HUES48 (cell line): ENCODE data around the gene HEATR5B.
"Not testable (repeated sequence)": the region's sequence is repeated elsewhere in the genome, so short reads cannot be mapped to it uniquely, and the experiment has no call there.

Experiments
- H3K27ac ChIP-seq: one replicate; pipeline ENCODE4 v1.7.0; 2013; ENCODE audit warnings: low read depth, low read length, inconsistent platforms
- H3K27me3 ChIP-seq: 2 replicates; pipeline ENCODE4 v1.6.1; 2013; ENCODE audit warnings: mild to moderate bottlenecking, low read length; ENCODE audit not compliant: control insufficient read depth, insufficient read depth
- H3K36me3 ChIP-seq: 2 replicates; pipeline ENCODE4 v1.6.1; 2013; ENCODE audit warnings: low read length; ENCODE audit not compliant: control insufficient read depth, insufficient read depth
- H3K4me1 ChIP-seq: 2 replicates; pipeline ENCODE4 v1.6.1; 2013; ENCODE audit warnings: mild to moderate bottlenecking, low read length; ENCODE audit not compliant: control insufficient read depth, insufficient read depth
- H3K4me3 ChIP-seq: 2 replicates; pipeline ENCODE4 v1.5.1; 2013; ENCODE audit warnings: mild to moderate bottlenecking, low read depth, low read length
- H3K9ac ChIP-seq: 2 replicates; pipeline ENCODE4 v1.6.1; 2013; ENCODE audit warnings: mild to moderate bottlenecking, low read depth, low read length, moderate library complexity
- H3K9me3 ChIP-seq: 2 replicates; pipeline ENCODE4 v1.6.1; 2013; ENCODE audit warnings: low read length; ENCODE audit not compliant: control insufficient read depth, insufficient read depth

Gene HEATR5B

GRCh38 chr2:36964496-36965058 lies 119.6 kb downstream of the HEATR5B start:
- Histone ChIP-seq H3K36me3 (no peaks in the 10 kb centered on the region; the same call in 1 of the 2 replicates), H3K27me3 (no peaks in the 10 kb centered on the region), H3K27ac (peak overlapping the region; percentile 97), H3K4me3 (peak overlapping the region; percentile 93), H3K9ac (0 out of 2 replicates have a peak overlapping the region, but pooled peaks have one; percentile 24), H3K4me1 (peaks cover 61% of the 10 kb centered on the region), H3K9me3 (no peaks in the 10 kb centered on the region)

GRCh38 chr2:36963734-36964133 lies 120.4 kb downstream of the HEATR5B start:
- Histone ChIP-seq H3K36me3 (no peaks in the 10 kb centered on the region; the same call in 1 of the 2 replicates), H3K4me3 (no peak overlapping the region), H3K4me1 (peaks cover 61% of the 10 kb centered on the region), H3K27me3 (no peaks in the 10 kb centered on the region), H3K9me3 (no peaks in the 10 kb centered on the region), H3K9ac (no peak overlapping the region), H3K27ac (peak overlapping the region; percentile 87)

GRCh38 chr2:36963106-36963505 lies 121.1 kb downstream of the HEATR5B start:
- H3K36me3 ChIP-seq = no peaks in the 10 kb centered on the region; the same call in 1 of the 2 replicates
- peak overlapping the region; percentile 15; the same call in 1 of the 2 replicates for H3K9ac ChIP-seq
- no peaks in the 10 kb centered on the region for H3K9me3 ChIP-seq
- H3K27me3 ChIP-seq = no peaks in the 10 kb centered on the region
- peaks cover 61% of the 10 kb centered on the region for H3K4me1 ChIP-seq
- peak overlapping the region; percentile 35; the same call in 1 of the 2 replicates for H3K4me3 ChIP-seq
- H3K27ac ChIP-seq = peak overlapping the region; percentile 87

- Histone ChIP-seq H3K9ac (no peak overlapping the region), H3K4me1 (peaks cover 64% of the 10 kb centered on the region), H3K27ac (no peak overlapping the region), H3K27me3 (no peaks in the 10 kb centered on the region), H3K36me3 (no peaks in the 10 kb centered on the region; the same call in 1 of the 2 replicates), H3K4me3 (no peak overlapping the region), H3K9me3 (no peaks in the 10 kb centered on the region)
Observed at GRCh38 chr2:36960773-36961172, 123.4 kb downstream of the HEATR5B start.

- no peaks in the 10 kb centered on the region for H3K9me3 ChIP-seq
- H3K27me3 ChIP-seq = no peaks in the 10 kb centered on the region
- no peak overlapping the region for H3K9ac ChIP-seq
- no peak overlapping the region for H3K4me3 ChIP-seq
- H3K27ac ChIP-seq = no peak overlapping the region
- H3K36me3 ChIP-seq = no peaks in the 10 kb centered on the region; the same call in 1 of the 2 replicates
- H3K4me1 ChIP-seq = peaks cover 69% of the 10 kb centered on the region
Observed at GRCh38 chr2:36960005-36960675, 124.0 kb downstream of the HEATR5B start.

GRCh38 chr2:36954977-36955607 lies 129.1 kb downstream of the HEATR5B start:
- Histone ChIP-seq H3K36me3 (no peaks in the 10 kb centered on the region; the same call in 1 of the 2 replicates), H3K4me1 (peaks cover 60% of the 10 kb centered on the region), H3K27ac (no peak overlapping the region), H3K9ac (no peak overlapping the region), H3K4me3 (no peak overlapping the region), H3K27me3 (no peaks in the 10 kb centered on the region), H3K9me3 (no peaks in the 10 kb centered on the region)

GRCh38 chr2:36952748-36953197 lies 131.4 kb downstream of the HEATR5B start:
- H3K9ac ChIP-seq = no peak overlapping the region
- H3K36me3 ChIP-seq = no peaks in the 10 kb centered on the region
- no peaks in the 10 kb centered on the region for H3K27me3 ChIP-seq
- no peak overlapping the region; the same call in 1 of the 2 replicates for H3K4me3 ChIP-seq
- H3K27ac ChIP-seq = no peak overlapping the region
- H3K4me1 ChIP-seq = peaks cover 51% of the 10 kb centered on the region
- no peaks in the 10 kb centered on the region for H3K9me3 ChIP-seq

GRCh38 chr2:36951574-36951973 lies 132.6 kb downstream of the HEATR5B start:
- Histone ChIP-seq H3K27ac (no peak overlapping the region), H3K27me3 (no peaks in the 10 kb centered on the region), H3K36me3 (no peaks in the 10 kb centered on the region), H3K9me3 (no peaks in the 10 kb centered on the region), H3K9ac (no peak overlapping the region), H3K4me1 (peaks cover 46% of the 10 kb centered on the region), H3K4me3 (no peak overlapping the region)

GRCh38 chr2:36951027-36951518 lies 133.1 kb downstream of the HEATR5B start:
- no peak overlapping the region for H3K27ac ChIP-seq
- H3K27me3 ChIP-seq = no peaks in the 10 kb centered on the region
- H3K4me3 ChIP-seq = no peak overlapping the region
- H3K9me3 ChIP-seq = no peaks in the 10 kb centered on the region
- no peaks in the 10 kb centered on the region for H3K36me3 ChIP-seq
- H3K9ac ChIP-seq = no peak overlapping the region
- H3K4me1 ChIP-seq = peaks cover 41% of the 10 kb centered on the region

- Histone ChIP-seq H3K9ac (no peak overlapping the region), H3K27me3 (no peaks in the 10 kb centered on the region), H3K4me3 (no peak overlapping the region), H3K9me3 (no peaks in the 10 kb centered on the region), H3K4me1 (peaks cover 29% of the 10 kb centered on the region), H3K27ac (no peak overlapping the region), H3K36me3 (no peaks in the 10 kb centered on the region)
Observed at GRCh38 chr2:36949845-36950244, 134.3 kb downstream of the HEATR5B start.

GRCh38 chr2:36945240-36945639 lies 138.9 kb downstream of the HEATR5B start:
- not testable (repeated sequence) for H3K4me3 ChIP-seq, H3K36me3 ChIP-seq

More at GRCh38 chr2:36945240-36945639, 138.9 kb downstream of the HEATR5B start:
- H3K4me1 ChIP-seq, H3K9ac ChIP-seq, H3K27me3 ChIP-seq, H3K27ac ChIP-seq, H3K9me3 ChIP-seq: not testable (repeated sequence)
